Mesenchymal stem cell (in vitro differentiated cells and primary cell): ENCODE data around the gene GSN.
A peak's percentile ranks its signal among the peaks of the same experiment; 100 is the strongest.

ENCODE experiments used
- DNase-seq: peaks from one replicate; pipeline ENCODE4 v3.0.0-alpha.2; 2013
- H2AFZ ChIP-seq: one replicate; pipeline ENCODE4 v1.6.1; 2013; ENCODE audit warnings: low read depth, mild to moderate bottlenecking, control low read depth, inconsistent platforms, low read length, moderate library complexity
- H2AK5ac ChIP-seq: 2 replicates; pipeline ENCODE4 v1.6.1; 2013; ENCODE audit warnings: low read length, moderate library complexity, mild to moderate bottlenecking, inconsistent platforms; ENCODE audit not compliant: severe bottlenecking
- H2BK120ac ChIP-seq: one replicate; pipeline ENCODE4 v1.6.1; 2013; ENCODE audit warnings: low read depth, mild to moderate bottlenecking, inconsistent platforms, low read length, moderate library complexity
- H2BK12ac ChIP-seq, 2 experiments: one replicate each; pipeline ENCODE4 v1.6.1; 2013; ENCODE audit warnings: inconsistent platforms in 2 of 2, low read length in 2 of 2, mild to moderate bottlenecking in 2 of 2, moderate library complexity in 2 of 2, control low read depth in 1 of 2
- H2BK15ac ChIP-seq: one replicate; pipeline ENCODE4 v1.6.1; 2013; ENCODE audit warnings: mild to moderate bottlenecking, low read depth, inconsistent platforms; ENCODE audit not compliant: poor library complexity, severe bottlenecking
- H2BK5ac ChIP-seq: 2 replicates; pipeline ENCODE4 v1.6.1; 2013; ENCODE audit warnings: low read depth, mild to moderate bottlenecking, low read length, control low read depth, inconsistent platforms; ENCODE audit not compliant: poor library complexity, severe bottlenecking
- H3K14ac ChIP-seq, 2 experiments: one replicate each; pipeline ENCODE4 v1.6.1; 2013; ENCODE audit warnings: inconsistent platforms in 2 of 2, low read length in 2 of 2, control low read depth in 1 of 2, mild to moderate bottlenecking in 1 of 2, moderate library complexity in 1 of 2
- H3K18ac ChIP-seq, 2 experiments: one replicate each; pipeline ENCODE4 v1.6.1; 2013; ENCODE audit warnings: inconsistent platforms in 2 of 2, low read length in 2 of 2, control low read depth in 1 of 2, low read depth in 1 of 2, mild to moderate bottlenecking in 1 of 2
- H3K23ac ChIP-seq, 2 experiments: one replicate each; pipeline ENCODE4 v1.6.1; 2013; ENCODE audit warnings: inconsistent platforms in 2 of 2, low read length in 2 of 2, mild to moderate bottlenecking in 2 of 2, moderate library complexity in 2 of 2, control low read depth in 1 of 2
- H3K27ac ChIP-seq: 2 replicates; pipeline ENCODE4 v1.5.1; 2013; ENCODE audit warnings: mild to moderate bottlenecking, moderate library complexity, low read length, control low read depth, inconsistent platforms; ENCODE audit not compliant: poor library complexity, severe bottlenecking
- H3K27me3 ChIP-seq, 2 experiments: 2 replicates each; pipeline versions ENCODE4 v1.6.1 to v1.7.0; 2013; ENCODE audit warnings: low read length in 2 of 2, mild to moderate bottlenecking in 2 of 2, moderate library complexity in 2 of 2, control low read depth in 1 of 2, inconsistent platforms in 1 of 2; ENCODE audit not compliant: control insufficient read depth in 1 of 2, insufficient read depth in 1 of 2
- H3K36me3 ChIP-seq, 2 experiments: 2 replicates each; pipeline versions ENCODE4 v1.6.1 to v1.7.0; 2013; ENCODE audit warnings: low read length in 2 of 2, control low read depth in 1 of 2, inconsistent platforms in 1 of 2, low read depth in 1 of 2, mild to moderate bottlenecking in 1 of 2; ENCODE audit not compliant: insufficient read depth in 2 of 2, control insufficient read depth in 1 of 2
- H3K4ac ChIP-seq, 2 experiments: one replicate each; pipeline ENCODE4 v1.6.1; 2013; ENCODE audit warnings: inconsistent platforms in 2 of 2, low read length in 2 of 2, mild to moderate bottlenecking in 2 of 2, moderate library complexity in 2 of 2, control low read depth in 1 of 2, low read depth in 1 of 2
- H3K4me1 ChIP-seq: 2 replicates; pipeline ENCODE4 v1.6.1; 2013; ENCODE audit warnings: low read depth, low read length, control low read depth; ENCODE audit not compliant: control insufficient read depth, insufficient read depth
- H3K4me2 ChIP-seq: 2 replicates; pipeline ENCODE4 v1.6.1; 2013; ENCODE audit warnings: low read length, mild to moderate bottlenecking, inconsistent platforms; ENCODE audit not compliant: poor library complexity, severe bottlenecking
- H3K4me3 ChIP-seq, 2 experiments: 2 replicates each; pipeline versions ENCODE4 v1.5.1 to v1.7.0; 2013; ENCODE audit warnings: low read length in 2 of 2, mild to moderate bottlenecking in 2 of 2, control low read depth in 1 of 2, low read depth in 1 of 2; ENCODE audit not compliant: insufficient read depth in 1 of 2
- H3K79me1 ChIP-seq: replicated peaks from 2 replicates; pipeline ENCODE4 v1.6.1; 2013; ENCODE audit warnings: mild to moderate bottlenecking, control low read depth, low read length, inconsistent platforms; ENCODE audit not compliant: poor library complexity, severe bottlenecking
- H3K9ac ChIP-seq: 2 replicates; pipeline ENCODE4 v1.7.0; 2013; ENCODE audit warnings: mild to moderate bottlenecking, low read length, moderate library complexity
- H3K9me3 ChIP-seq: 2 replicates; pipeline ENCODE4 v1.7.0; 2013; ENCODE audit warnings: mild to moderate bottlenecking, low read length; ENCODE audit not compliant: control insufficient read depth
- H4K8ac ChIP-seq: one replicate; pipeline ENCODE4 v1.6.1; 2013; ENCODE audit warnings: inconsistent platforms, mild to moderate bottlenecking, low read length, moderate library complexity
- H4K91ac ChIP-seq: one replicate; pipeline ENCODE4 v1.6.1; 2013; ENCODE audit warnings: mild to moderate bottlenecking, low read length, inconsistent platforms
- WGBS: methylation state at CpG from one replicate; pipeline ENCODE4 v1.1.7; 2013; ENCODE audit warnings: mixed read lengths; 5-methylcytosine and 5-hydroxymethylcytosine counted together

The GSN gene

GRCh38 chr9:121365564-121365963 is 97.6 kb downstream of the GSN start:
- Histone ChIP-seq H3K9ac (peak overlapping the region; percentile 89), H2BK12ac (no peak overlapping the region), H2BK15ac (no peak overlapping the region), H2AK5ac (no peak overlapping the region), H3K27ac (no peak overlapping the region), H3K27me3 (no peaks in the 10 kb centered on the region), H3K4me3 (no peak overlapping the region), H3K14ac (no peak overlapping the region), H3K4me2 (no peak overlapping the region), H4K8ac (no peak overlapping the region), H3K79me1 (no peaks in the 10 kb centered on the region), H2AFZ (no peak overlapping the region), H4K91ac (no peak overlapping the region), H3K9me3 (no peaks in the 10 kb centered on the region), H3K23ac (no peak overlapping the region), H2BK120ac (no peak overlapping the region), H3K36me3 (peaks cover 0 to 12% of the 10 kb centered on the region in 2 experiments), H3K4ac (no peak overlapping the region), H3K18ac (no peak overlapping the region), H3K4me1 (peaks cover 9% of the 10 kb centered on the region), H2BK5ac (no peak overlapping the region)
- 60% methylated on average over 1 of the region's 2 CpGs for WGBS
- no peak for DNase-seq

DNA sequence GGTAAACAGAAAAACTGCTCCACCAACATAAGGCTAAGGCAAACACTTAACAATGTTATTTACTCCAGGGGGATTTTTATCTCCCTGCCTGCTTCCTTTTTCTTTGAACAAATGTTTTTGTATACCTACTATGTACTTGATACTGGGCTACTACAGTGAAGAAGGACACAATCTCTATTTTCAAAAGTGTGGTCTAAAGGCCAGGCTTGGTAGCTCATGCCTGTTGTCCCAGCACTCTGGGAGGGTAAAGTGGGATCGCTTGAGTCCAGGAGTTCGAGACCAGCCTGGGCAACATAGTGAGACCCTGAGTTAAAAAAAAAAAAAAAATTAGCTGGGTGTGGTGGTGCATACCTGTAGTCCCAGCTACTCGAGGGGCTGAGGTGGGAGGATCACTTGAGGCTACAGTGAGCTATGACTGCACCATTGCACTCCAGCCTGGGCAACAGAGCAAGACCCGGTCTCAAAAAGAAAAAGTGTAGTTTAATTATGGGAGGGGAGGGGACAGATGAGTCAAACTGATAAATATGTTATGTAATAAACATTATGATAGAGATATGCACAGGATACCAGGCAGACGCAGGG is 98.7 kb downstream of the GSN start:
- Histone ChIP-seq H3K9ac (peak overlapping the region; percentile 95), H3K18ac (no peak overlapping the region), H2BK12ac (no peak overlapping the region), H2BK120ac (no peak overlapping the region), H3K4me3 (peak overlapping the region in 1 of 2 experiments; percentile 85), H3K27ac (no peak overlapping the region), H3K79me1 (no peaks in the 10 kb centered on the region), H3K4me2 (no peak overlapping the region), H3K4ac (no peak overlapping the region), H3K23ac (no peak overlapping the region), H2BK15ac (no peak overlapping the region), H2AFZ (no peak overlapping the region), H3K14ac (no peak overlapping the region), H3K27me3 (no peaks in the 10 kb centered on the region), H3K4me1 (peaks cover 8% of the 10 kb centered on the region), H2BK5ac (no peak overlapping the region), H3K9me3 (no peaks in the 10 kb centered on the region), H2AK5ac (no peak overlapping the region), H3K36me3 (peaks cover 0 to 12% of the 10 kb centered on the region in 2 experiments), H4K91ac (no peak overlapping the region), H4K8ac (no peak overlapping the region)
- WGBS: 96% methylated on average over 4 of the region's 5 CpGs
- no peak for DNase-seq

DNA sequence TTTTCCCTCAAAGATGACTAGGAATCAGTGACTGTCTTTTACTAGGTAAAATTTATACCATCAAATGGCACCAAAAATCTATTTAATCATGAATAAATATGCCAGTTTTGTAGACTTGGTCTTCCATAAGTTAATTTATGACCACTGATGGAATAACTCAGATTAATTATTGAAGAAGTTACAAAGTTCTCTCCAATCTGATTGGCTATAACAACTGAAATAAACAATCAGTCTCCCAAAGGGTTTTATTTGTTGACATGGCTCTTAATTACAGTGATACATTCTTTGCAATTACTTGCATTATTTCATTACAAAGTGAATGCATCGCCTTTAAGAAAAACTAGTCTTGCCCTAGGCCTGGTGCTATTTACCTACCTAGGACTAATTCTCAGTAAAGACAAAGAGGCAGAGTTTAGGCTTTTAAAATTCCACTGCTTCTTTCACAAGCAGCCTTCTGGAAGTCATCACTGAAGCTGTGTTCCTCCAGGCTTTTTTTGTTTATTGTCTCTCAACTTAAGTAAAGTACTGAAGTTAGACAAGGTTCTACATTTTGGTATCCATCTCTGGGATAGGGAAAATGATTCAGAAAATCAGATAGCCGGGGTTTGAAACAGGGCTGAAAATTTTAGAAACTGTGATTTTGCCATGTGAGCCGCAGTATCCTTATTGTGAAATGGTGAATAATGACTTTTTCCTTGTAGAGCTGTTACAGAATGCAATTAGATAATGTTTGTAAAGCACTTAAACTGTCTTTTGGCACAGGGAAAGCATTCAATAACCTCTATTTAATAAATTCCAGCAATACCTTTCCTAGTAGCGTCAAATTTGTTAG is 99.6 kb downstream of the GSN start:
- Histone ChIP-seq H3K27ac (no peak overlapping the region), H4K91ac (no peak overlapping the region), H3K4me1 (peaks cover 8% of the 10 kb centered on the region), H2BK120ac (no peak overlapping the region), H4K8ac (no peak overlapping the region), H3K79me1 (no peaks in the 10 kb centered on the region), H3K9me3 (no peaks in the 10 kb centered on the region), H2BK12ac (no peak overlapping the region), H2AFZ (no peak overlapping the region), H3K9ac (peak overlapping the region; percentile 95), H3K23ac (no peak overlapping the region), H3K4me2 (no peak overlapping the region), H2BK15ac (no peak overlapping the region), H3K14ac (no peak overlapping the region), H3K18ac (no peak overlapping the region), H2AK5ac (no peak overlapping the region), H3K27me3 (no peaks in the 10 kb centered on the region), H3K4ac (no peak overlapping the region), H3K4me3 (peak overlapping the region in 1 of 2 experiments; percentile 85), H2BK5ac (no peak overlapping the region), H3K36me3 (peaks cover 0 to 12% of the 10 kb centered on the region in 2 experiments)
- DNase-seq: peak; percentile 64
- WGBS: 14% methylated on average over 3 of the region's 4 CpGs

- no CpG with 5 or more reads among the region's 1 CpG for WGBS
- Histone ChIP-seq H3K4me3 (peak overlapping the region in 1 of 2 experiments; percentile 85), H2AK5ac (no peak overlapping the region), H3K4me1 (peaks cover 8% of the 10 kb centered on the region), H3K79me1 (no peaks in the 10 kb centered on the region), H3K18ac (no peak overlapping the region), H4K8ac (no peak overlapping the region), H3K23ac (no peak overlapping the region), H3K9me3 (no peaks in the 10 kb centered on the region), H3K27me3 (no peaks in the 10 kb centered on the region), H3K9ac (peak overlapping the region; percentile 95), H3K36me3 (peaks cover 0 to 12% of the 10 kb centered on the region in 2 experiments), H3K4ac (no peak overlapping the region), H4K91ac (no peak overlapping the region), H2AFZ (no peak overlapping the region), H3K27ac (no peak overlapping the region), H2BK120ac (no peak overlapping the region), H2BK5ac (no peak overlapping the region), H3K4me2 (no peak overlapping the region), H2BK15ac (no peak overlapping the region), H3K14ac (no peak overlapping the region), H2BK12ac (no peak overlapping the region)
- peak; percentile 44 for DNase-seq
Measured at GRCh38 chr9:121368138-121368522, 100.2 kb downstream of the GSN start.
